ENCODE measurements around the gene GLUD2. TPM values are rescaled to one million over a fixed set of nuclear protein-coding genes. Genes with fewer than 3 reads are reported as not detected.

GLUD2 gene
- total RNA-seq, 1 donor from 2014 or later, result 0.66 TPM

Other genes starting within 250 kb of the GLUD2 start
- not detected in 2 replicates for gene CT47B1, start 171.7 kb upstream of the GLUD2 start, total RNA-seq
- not detected in 2 replicates for gene CT47A11, start 110.5 kb upstream of the GLUD2 start, total RNA-seq
- gene CT47A10, start 105.6 kb upstream of the GLUD2 start, total RNA-seq, result not detected in 2 replicates
- not detected in 2 replicates for gene CT47A9, start 100.7 kb upstream of the GLUD2 start, total RNA-seq
- not detected in 2 replicates for gene CT47A8, start 95.9 kb upstream of the GLUD2 start, total RNA-seq
- gene CT47A7, start 91.0 kb upstream of the GLUD2 start, total RNA-seq, result not detected in 2 replicates
- not detected in 2 replicates for gene CT47A6, start 86.1 kb upstream of the GLUD2 start, total RNA-seq
- not detected in 2 replicates for gene CT47A5, start 81.3 kb upstream of the GLUD2 start, total RNA-seq
- gene CT47A4, start 76.4 kb upstream of the GLUD2 start, total RNA-seq, result not detected in 2 replicates
- gene CT47A3, start 71.5 kb upstream of the GLUD2 start, total RNA-seq, result not detected in 2 replicates
- gene CT47A2, start 66.7 kb upstream of the GLUD2 start, total RNA-seq, result not detected in 2 replicates
- gene CT47A1, start 61.9 kb upstream of the GLUD2 start, total RNA-seq, result not detected in 2 replicates

Measured in astrocyte (in vitro differentiated cells and primary cell).